H9 (cell line): Measurements from ENCODE around the gene WNT8B. TPM values are rescaled to one million over a fixed set of nuclear protein-coding genes. Genes with fewer than 3 reads are reported as not detected.

Source experiments
- DNase-seq: peaks from one replicate; pipeline ENCODE4 v3.0.0-alpha.2; 2017
- H2AFZ ChIP-seq: one replicate; pipeline ENCODE4 v1.6.1; 2013; ENCODE audit warnings: mild to moderate bottlenecking, low read length, control low read depth, moderate library complexity
- H2AK5ac ChIP-seq: 2 replicates; pipeline ENCODE4 v1.6.1; 2013; ENCODE audit warnings: low read length, control low read depth, mixed read lengths; ENCODE audit not compliant: insufficient read length
- H2BK120ac ChIP-seq: one replicate; pipeline ENCODE4 v1.6.1; 2013; ENCODE audit warnings: low read depth, mild to moderate bottlenecking, low read length, control low read depth, inconsistent platforms; ENCODE audit not compliant: poor library complexity, severe bottlenecking
- H2BK12ac ChIP-seq: 2 replicates; pipeline ENCODE4 v1.6.1; 2013; ENCODE audit warnings: low read length, control low read depth, mixed read lengths, low read depth; ENCODE audit not compliant: insufficient read length
- H2BK15ac ChIP-seq: 2 replicates; pipeline ENCODE4 v1.6.1; 2013; ENCODE audit warnings: low read depth, low read length, control low read depth
- H2BK20ac ChIP-seq: one replicate; pipeline ENCODE4 v1.6.1; 2013; ENCODE audit warnings: low read depth, mild to moderate bottlenecking, low read length, control low read depth, inconsistent platforms; ENCODE audit not compliant: poor library complexity, severe bottlenecking
- H2BK5ac ChIP-seq: 2 replicates; pipeline ENCODE4 v1.6.1; 2013; ENCODE audit warnings: low read length, control low read depth, mixed read lengths; ENCODE audit not compliant: insufficient read length
- H3K14ac ChIP-seq: 2 replicates; pipeline ENCODE4 v1.6.1; 2013; ENCODE audit warnings: low read length, control low read depth; ENCODE audit not compliant: insufficient read depth
- H3K18ac ChIP-seq: 2 replicates; pipeline ENCODE4 v1.6.1; 2013; ENCODE audit warnings: low read depth, mild to moderate bottlenecking, mixed read lengths, low read length, control low read depth; ENCODE audit not compliant: insufficient read length
- H3K23ac ChIP-seq: 2 replicates; pipeline ENCODE4 v1.6.1; 2013; ENCODE audit warnings: low read length, control low read depth, mixed read lengths, low read depth; ENCODE audit not compliant: insufficient read length
- H3K23me2 ChIP-seq: 2 replicates; pipeline ENCODE4 v1.6.1; 2013; ENCODE audit warnings: low read depth, mild to moderate bottlenecking, mixed read lengths, low read length, control low read depth; ENCODE audit not compliant: insufficient read length, poor library complexity, severe bottlenecking
- H3K27ac ChIP-seq: 2 replicates; pipeline ENCODE4 v1.5.1; 2013; ENCODE audit warnings: low read length, control low read depth, mixed read lengths, low read depth; ENCODE audit not compliant: insufficient read length
- H3K27me3 ChIP-seq: 2 replicates; pipeline ENCODE4 v1.6.1; 2013; ENCODE audit warnings: low read length, control low read depth, inconsistent platforms; ENCODE audit not compliant: insufficient read depth
- H3K4ac ChIP-seq: 2 replicates; pipeline ENCODE4 v1.6.1; 2013; ENCODE audit warnings: low read depth, mild to moderate bottlenecking, control low read depth, inconsistent platforms, low read length, moderate library complexity
- H3K4me1 ChIP-seq: 2 replicates; pipeline ENCODE4 v1.6.1; 2013; ENCODE audit warnings: low read length, control low read depth, inconsistent platforms; ENCODE audit not compliant: insufficient read depth
- H3K4me2 ChIP-seq: 2 replicates; pipeline ENCODE4 v1.6.1; 2013; ENCODE audit warnings: low read length, control low read depth, mixed read lengths; ENCODE audit not compliant: insufficient read length, insufficient read depth
- H3K56ac ChIP-seq: 2 replicates; pipeline ENCODE4 v1.6.1; 2013; ENCODE audit warnings: low read depth, mild to moderate bottlenecking, mixed read lengths, low read length, control low read depth; ENCODE audit not compliant: insufficient read length
- H3K79me1 ChIP-seq: 2 replicates; pipeline ENCODE4 v1.6.1; 2013; ENCODE audit warnings: low read depth, mild to moderate bottlenecking, moderate library complexity, low read length, control low read depth, inconsistent platforms; ENCODE audit not compliant: insufficient read depth, poor library complexity, severe bottlenecking
- H3K79me2 ChIP-seq: 2 replicates; pipeline ENCODE4 v1.6.1; 2013; ENCODE audit warnings: low read length, control low read depth, inconsistent platforms; ENCODE audit not compliant: insufficient read depth
- H3K9ac ChIP-seq: 2 replicates; pipeline ENCODE4 v1.6.1; 2013; ENCODE audit warnings: low read length, control low read depth, mixed read lengths; ENCODE audit not compliant: insufficient read length; ENCODE audit errors: extremely low read depth
- H3K9me3 ChIP-seq: one replicate; pipeline ENCODE4 v1.6.1; 2013; ENCODE audit warnings: low read depth, low read length, inconsistent platforms; ENCODE audit not compliant: control insufficient read depth
- H3T11ph ChIP-seq: one replicate; pipeline ENCODE4 v1.6.1; 2013; ENCODE audit warnings: mild to moderate bottlenecking, low read length, control low read depth, inconsistent platforms
- H4K20me1 ChIP-seq: one replicate; pipeline ENCODE4 v1.6.1; 2013; ENCODE audit not compliant: control insufficient read depth, insufficient read length, insufficient read depth
- H4K5ac ChIP-seq: 2 replicates; pipeline ENCODE4 v1.6.1; 2013; ENCODE audit warnings: low read depth, mild to moderate bottlenecking, mixed read lengths, low read length, control low read depth; ENCODE audit not compliant: insufficient read length
- H4K8ac ChIP-seq: replicated peaks from 2 replicates; pipeline ENCODE4 v1.6.1; 2013; ENCODE audit warnings: low read length, control low read depth, mixed read lengths, low read depth; ENCODE audit not compliant: insufficient read length
- H4K91ac ChIP-seq: 2 replicates; pipeline ENCODE4 v1.6.1; 2013; ENCODE audit warnings: low read depth, mild to moderate bottlenecking, moderate library complexity, mixed read lengths, low read length, control low read depth; ENCODE audit not compliant: insufficient read length
- H3K27ac Mint-ChIP-seq, 3 experiments: 2 replicates in 2 of 3; 3 replicates in 1 of 3; pipeline ENCODE4 v1.8.0; 2020 to 2021; ENCODE audit warnings: mixed read lengths in 3 of 3, mild to moderate bottlenecking in 1 of 3, moderate library complexity in 1 of 3
- H3K27me3 Mint-ChIP-seq: 2 replicates; pipeline ENCODE4 v1.8.0; 2021; ENCODE audit warnings: low read depth, mild to moderate bottlenecking, moderate library complexity, mixed read lengths
- H3K36me3 Mint-ChIP-seq, 3 experiments: 2 replicates in 2 of 3; 3 replicates in 1 of 3; pipeline ENCODE4 v1.8.0; 2020 to 2021; ENCODE audit warnings: low read depth in 3 of 3, mixed read lengths in 3 of 3; ENCODE audit not compliant: insufficient read depth in 1 of 3
- H3K4me1 Mint-ChIP-seq, 2 experiments: 2 replicates each; pipeline ENCODE4 v1.8.0; 2020; ENCODE audit warnings: mixed read lengths in 2 of 2
- H3K4me3 Mint-ChIP-seq, 2 experiments: 2 replicates in 1 of 2; 3 replicates in 1 of 2; pipeline ENCODE4 v1.8.0; 2020 to 2021; ENCODE audit warnings: mild to moderate bottlenecking in 2 of 2, mixed read lengths in 2 of 2, moderate library complexity in 1 of 2
- H3K9me3 Mint-ChIP-seq, 2 experiments: 2 replicates in 1 of 2; 3 replicates in 1 of 2; pipeline ENCODE4 v1.8.0; 2020; ENCODE audit warnings: mild to moderate bottlenecking in 2 of 2, mixed read lengths in 2 of 2, moderate library complexity in 1 of 2
- WGBS: extraction: QIAGEN DNeasy Blood & Tissue Kit; methylation state at CpG from one replicate; pipeline ENCODE4 v1.1.7; 2013; ENCODE audit warnings: missing lambda C conversion rate, low lambda C conversion rate, mixed read lengths; ENCODE audit not compliant: insufficient read length; ENCODE audit errors: extremely low coverage; 5-methylcytosine and 5-hydroxymethylcytosine counted together
- total RNA-seq: library from RNA; stranded (reverse); gene quantifications from 2 replicates; pipeline ENCODE4 v1.2.1, GENCODE V29; 2021
- TF ChIP-seq, protein P1 (sequence below): fragments of 200-600 bp; sonication (generic); conservative IDR thresholded peaks from 3 replicates; pipeline ENCODE4 v1.8.0; 2021; ENCODE audit warnings: antibody characterized with exemption, mild to moderate bottlenecking

Gene WNT8B
- total RNA-seq, 1 experiment from 2014 or later, result not detected

DNA sequence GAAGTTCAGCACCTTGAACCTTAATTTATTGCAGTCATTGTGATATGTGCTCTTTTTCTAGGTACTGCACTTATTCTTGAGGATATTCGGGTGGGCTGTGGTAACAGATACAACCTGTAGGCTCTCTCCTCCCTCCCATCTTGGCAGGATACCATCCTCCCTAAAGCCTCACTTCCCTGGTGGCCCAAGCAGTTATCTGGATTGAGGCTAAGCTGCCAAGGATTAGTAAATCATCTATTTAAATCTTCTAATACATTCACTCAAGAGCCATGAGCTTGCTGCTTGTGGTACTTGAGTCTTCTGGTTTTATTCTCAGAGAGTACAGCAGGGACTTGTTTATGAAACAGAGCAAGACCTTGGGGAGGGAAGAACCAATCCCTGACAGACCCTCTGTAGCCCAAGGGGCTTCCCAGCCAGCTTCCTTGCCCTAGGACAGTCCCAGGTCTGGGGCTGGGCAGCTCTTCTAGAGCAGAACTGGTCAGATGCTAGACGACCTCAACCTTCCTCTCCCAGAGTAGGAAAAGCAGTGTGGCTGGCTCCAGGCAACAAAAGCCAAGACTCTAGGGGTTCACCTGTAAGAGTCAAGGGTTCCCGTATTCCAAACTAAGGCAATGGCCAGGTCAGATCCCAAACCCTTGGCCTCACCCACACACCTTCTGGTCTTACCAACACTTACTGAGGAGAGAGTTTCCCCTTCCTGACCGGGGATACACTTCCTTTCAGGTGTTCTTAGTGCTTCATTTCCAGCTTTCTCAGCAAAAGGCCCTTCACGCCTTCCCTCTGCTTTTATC lies 21.3 kb downstream of the WNT8B start:
- no peaks in the 10 kb centered on the region for H3K9me3 ChIP-seq
- no peaks in the 10 kb centered on the region for H3K79me2 ChIP-seq
- H3K4me1 ChIP-seq, result peaks cover 7% of the 10 kb centered on the region
- Mint-ChIP-seq H3K36me3 (peaks cover 5 to 14% (median 14%) of the 10 kb centered on the region in 3 experiments), H3K4me3 (no peak overlapping the region), H3K4me1 (peaks cover 50 to 52% of the 10 kb centered on the region in 2 experiments), H3K9me3 (peaks cover 0 to 6% of the 10 kb centered on the region in 2 experiments; a peak in 2 of 5 replicates), H3K27ac (no peak overlapping the region; a peak in 1 of 7 replicates), H3K27me3 (peaks cover 96% of the 10 kb centered on the region)
- H3K27ac ChIP-seq, result no peak overlapping the region
- H2AK5ac ChIP-seq, result no peak overlapping the region
- no peak overlapping the region for H4K91ac ChIP-seq
- no peaks in the 10 kb centered on the region for H3K79me1 ChIP-seq
- peaks cover 8% of the 10 kb centered on the region for H3K23me2 ChIP-seq
- no peak for DNase-seq
- H3K27me3 ChIP-seq, result peaks cover 72% of the 10 kb centered on the region
- no peak overlapping the region for H3K23ac ChIP-seq
- H2BK20ac ChIP-seq, result no peak overlapping the region
- no CpG with 5 or more reads among the region's 5 CpGs for WGBS
- no peak overlapping the region for H3K18ac ChIP-seq
- no peak overlapping the region for H3K4ac ChIP-seq
- no peak overlapping the region for H3K56ac ChIP-seq
- H3K9ac ChIP-seq, result no peak overlapping the region
- H3K4me2 ChIP-seq, result no peak overlapping the region
- H4K8ac ChIP-seq, result no peak overlapping the region
- no peak overlapping the region for H2AFZ ChIP-seq
- TF ChIP-seq, protein P1, sequence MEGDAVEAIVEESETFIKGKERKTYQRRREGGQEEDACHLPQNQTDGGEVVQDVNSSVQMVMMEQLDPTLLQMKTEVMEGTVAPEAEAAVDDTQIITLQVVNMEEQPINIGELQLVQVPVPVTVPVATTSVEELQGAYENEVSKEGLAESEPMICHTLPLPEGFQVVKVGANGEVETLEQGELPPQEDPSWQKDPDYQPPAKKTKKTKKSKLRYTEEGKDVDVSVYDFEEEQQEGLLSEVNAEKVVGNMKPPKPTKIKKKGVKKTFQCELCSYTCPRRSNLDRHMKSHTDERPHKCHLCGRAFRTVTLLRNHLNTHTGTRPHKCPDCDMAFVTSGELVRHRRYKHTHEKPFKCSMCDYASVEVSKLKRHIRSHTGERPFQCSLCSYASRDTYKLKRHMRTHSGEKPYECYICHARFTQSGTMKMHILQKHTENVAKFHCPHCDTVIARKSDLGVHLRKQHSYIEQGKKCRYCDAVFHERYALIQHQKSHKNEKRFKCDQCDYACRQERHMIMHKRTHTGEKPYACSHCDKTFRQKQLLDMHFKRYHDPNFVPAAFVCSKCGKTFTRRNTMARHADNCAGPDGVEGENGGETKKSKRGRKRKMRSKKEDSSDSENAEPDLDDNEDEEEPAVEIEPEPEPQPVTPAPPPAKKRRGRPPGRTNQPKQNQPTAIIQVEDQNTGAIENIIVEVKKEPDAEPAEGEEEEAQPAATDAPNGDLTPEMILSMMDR, result no peak
- H2BK12ac ChIP-seq, result no peak overlapping the region
- no peak overlapping the region for H4K5ac ChIP-seq
- H2BK5ac ChIP-seq, result no peak overlapping the region
- no peak overlapping the region for H2BK15ac ChIP-seq
- no peak overlapping the region for H2BK120ac ChIP-seq
- no peak overlapping the region for H3T11ph ChIP-seq
- no peaks in the 10 kb centered on the region for H4K20me1 ChIP-seq
- no peak overlapping the region for H3K14ac ChIP-seq
